HG02571 (cell line): ENCODE results near the gene MICB.
A peak's percentile ranks its signal among the peaks of the same experiment; 100 is the strongest.
"Not testable (repeated sequence)": the region's sequence is repeated elsewhere in the genome, so short reads cannot be mapped to it uniquely, and the experiment has no call there.

Source experiments
- ATAC-seq: cut with Tn5 transposase; IDR thresholded peaks from one replicate; pipeline ENCODE4 v1.9.1; 2021; ENCODE audit warnings: mild to moderate bottlenecking, moderate library complexity; ENCODE audit not compliant: unreplicated experiment

Gene MICB

DNA sequence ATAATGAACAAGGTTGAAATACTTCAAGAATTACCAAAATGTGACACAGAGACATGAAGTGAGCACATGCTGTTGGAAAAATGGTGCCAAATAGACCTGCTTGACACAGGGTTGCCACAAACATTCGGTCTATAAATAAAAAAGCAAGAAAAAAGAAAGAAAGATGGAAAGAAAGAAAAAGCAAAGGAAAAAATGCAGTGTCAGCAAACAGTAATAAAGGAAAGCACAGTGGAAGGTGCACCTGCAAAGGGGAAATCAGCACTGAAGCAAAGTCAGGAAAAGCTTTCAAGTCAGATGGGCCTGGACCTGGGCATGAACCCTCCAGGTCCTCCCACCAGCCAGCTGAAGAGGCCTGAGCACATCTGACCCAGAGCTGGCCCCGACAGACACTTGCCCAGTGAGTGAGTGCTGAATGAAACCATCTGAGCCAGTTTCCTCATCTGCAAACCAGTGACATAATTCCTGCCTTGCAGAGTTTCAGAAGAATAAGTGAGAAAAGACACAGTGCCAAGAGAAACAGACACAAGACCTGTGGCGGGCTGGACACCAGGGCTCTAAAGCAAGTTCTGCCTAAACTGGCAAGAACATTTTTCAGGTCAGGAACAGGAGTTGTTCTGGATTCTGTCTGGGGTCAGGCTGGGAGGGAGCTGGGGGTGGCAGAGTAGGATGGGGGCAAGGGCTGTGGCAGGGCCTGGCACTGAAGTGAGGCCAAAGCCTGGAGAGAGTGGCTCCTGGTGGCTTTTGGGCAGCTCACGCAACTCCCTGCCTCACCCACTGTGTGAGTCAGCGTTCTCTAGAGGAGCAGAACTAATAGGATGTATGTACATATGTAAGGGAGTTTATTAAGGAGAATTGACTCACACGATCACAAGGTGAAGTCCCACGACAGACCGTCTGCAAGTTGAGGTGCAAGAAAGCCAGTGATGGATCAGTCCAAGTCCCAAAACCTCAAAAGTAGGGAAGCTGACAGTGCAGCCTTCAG lies 23.9 kb upstream of the MICB start:
- ATAC-seq = no peak

DNA sequence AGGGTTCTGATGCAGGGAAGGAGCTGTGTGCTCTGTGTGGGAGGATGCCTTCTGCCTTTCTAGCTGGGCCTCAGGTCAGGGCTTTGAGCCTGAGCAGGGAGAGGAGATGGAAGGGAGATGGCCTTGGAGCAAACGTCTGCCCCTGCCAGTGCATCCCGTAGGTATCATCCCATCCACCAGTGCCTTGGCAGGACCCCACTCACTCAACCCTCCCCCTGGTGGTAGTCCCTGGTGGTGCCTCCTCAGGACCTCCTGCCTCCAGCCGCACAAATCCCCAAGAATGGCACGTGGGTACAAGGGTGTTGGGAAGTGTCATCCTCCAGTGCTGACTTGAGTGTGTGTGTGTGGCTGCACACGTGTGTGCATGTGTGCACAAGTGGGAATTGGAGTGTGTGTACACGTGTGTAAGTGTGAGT lies 23.1 kb upstream of the MICB start:
- no peak for ATAC-seq

DNA sequence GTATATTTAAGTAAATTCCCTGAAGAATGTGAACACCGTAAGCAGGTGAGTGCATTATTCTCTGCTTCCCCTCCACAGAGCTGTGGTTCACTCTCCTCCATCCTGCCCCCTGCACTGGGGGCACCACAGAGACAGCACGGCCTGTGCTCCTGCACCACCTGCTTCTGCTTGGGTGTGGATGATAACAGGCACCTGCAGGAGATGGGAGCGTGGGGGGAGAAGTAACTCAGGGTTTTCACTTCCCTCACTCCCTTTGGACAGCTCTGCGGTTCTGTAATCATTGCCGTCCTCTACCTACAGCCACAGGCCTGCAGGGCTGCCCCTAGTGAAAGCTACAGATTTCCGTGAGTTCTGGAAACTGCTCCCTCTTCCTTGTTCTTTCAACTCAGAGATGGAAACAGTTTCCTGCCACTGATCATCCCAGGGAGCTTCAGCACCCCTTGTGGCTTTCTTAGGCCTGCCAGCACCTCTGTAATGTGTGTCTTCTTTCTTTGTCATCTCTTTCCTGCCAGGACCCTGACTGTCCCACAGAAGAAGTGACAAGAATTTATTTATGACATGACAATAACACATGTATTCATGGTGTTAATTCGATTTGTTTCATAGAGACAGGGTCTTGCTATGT lies 21.3 kb upstream of the MICB start:
- no peak for ATAC-seq

DNA sequence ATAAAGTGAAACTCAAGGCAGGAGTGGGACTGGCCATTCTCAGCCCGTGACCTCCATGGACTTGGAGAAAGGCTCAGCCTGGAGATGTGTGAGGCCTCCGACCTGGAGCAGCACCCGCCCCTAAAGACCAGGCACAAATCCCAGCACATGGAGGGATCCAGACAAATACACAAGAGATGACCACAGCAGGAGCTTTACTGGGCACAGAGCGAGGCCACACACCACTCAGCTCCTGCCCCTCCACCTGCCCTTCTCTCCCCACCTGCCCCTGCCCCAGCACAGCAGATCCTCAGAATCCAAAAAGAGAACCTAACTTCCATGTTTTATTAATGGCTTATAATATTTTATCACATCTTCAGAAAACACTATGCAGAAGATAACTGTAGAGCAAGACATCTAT lies 20.4 kb upstream of the MICB start:
- ATAC-seq = no peak

DNA sequence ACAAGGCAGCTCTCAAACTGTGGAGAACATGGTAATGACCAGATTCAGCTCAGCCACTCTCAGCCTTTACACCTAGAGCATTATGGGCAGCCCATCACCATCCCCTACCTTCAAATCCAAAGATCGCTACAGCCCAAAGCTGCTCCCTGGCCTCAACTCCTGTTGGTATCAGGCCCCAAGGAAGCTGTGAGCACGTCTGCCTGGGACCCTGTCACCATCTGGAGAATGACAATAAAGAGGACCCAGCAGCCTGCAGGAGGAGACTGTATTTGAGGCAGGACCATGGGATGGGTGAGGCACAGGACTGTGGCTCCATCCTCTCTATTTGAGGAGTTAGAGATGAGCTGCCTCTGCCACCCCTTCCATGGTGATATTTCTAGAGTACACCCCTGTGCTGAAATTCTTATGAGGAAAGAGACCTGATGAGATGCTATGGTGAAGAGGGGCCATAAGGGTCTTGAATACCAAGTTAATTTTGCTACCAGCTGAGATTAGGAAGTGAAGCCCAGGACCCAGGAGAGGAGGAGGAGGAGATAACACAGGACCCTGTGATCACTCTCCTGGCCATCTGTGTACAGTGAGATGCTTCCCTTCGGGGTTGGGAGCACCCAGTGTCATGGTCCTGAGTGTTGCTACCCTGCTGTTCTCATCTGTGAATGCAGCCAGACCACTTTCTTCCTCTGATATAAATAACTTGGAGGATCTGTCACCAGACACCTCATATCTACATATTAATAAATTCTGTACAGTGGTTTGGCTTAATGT lies 19.6 kb upstream of the MICB start:
- no peak for ATAC-seq

- no peak for ATAC-seq
These were observed 18.6 kb upstream of the MICB start for GRCh38 chr6:31479151-31479932.

DNA sequence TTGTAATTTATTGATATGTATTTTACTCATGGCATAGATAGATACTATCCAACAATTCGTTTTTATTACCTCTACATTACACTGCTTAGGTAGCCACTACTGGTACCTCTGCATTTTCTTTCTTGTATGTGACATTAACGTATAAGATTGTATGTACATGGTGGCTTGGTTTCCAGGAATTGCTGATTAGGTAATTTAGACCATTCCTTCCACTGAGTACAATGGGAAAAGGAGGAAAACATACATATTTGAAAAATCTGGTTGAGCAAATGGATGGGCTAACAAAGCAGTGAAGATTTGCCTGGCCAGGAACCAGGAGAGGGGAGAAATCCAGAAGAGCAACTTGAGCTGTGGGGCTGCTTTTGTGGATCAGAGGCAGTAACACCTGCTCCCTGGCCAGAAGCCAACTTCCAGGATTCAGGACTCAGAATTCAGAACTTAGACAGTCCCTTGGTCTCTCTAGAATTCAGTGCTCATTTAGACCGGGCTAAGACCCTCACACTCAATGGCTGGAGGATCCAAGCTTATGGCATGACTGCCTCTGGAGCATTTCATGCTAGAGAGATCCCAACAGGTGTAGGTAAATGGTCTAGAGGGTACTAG lies 17.9 kb upstream of the MICB start:
- no peak for ATAC-seq

DNA sequence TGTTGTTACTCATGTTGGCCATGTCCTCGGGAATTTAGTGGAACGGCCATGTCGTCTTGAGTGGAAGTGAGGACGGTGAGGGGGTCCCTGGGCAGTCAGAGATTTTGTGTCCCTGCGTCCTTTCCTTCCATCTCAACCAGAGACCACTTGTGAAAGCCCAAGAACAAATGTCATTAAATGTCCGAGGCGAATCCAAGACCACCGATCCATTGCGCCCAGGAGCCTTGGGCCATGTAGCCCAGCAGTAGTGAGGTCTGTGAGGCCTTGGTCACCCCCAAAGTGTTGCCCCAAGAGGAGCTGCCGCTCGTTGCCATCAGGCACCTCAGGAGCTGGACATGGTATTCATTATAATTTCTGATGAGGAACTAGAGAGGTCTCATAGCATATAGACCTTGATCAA lies 17.4 kb upstream of the MICB start:
- no peak for ATAC-seq

DNA sequence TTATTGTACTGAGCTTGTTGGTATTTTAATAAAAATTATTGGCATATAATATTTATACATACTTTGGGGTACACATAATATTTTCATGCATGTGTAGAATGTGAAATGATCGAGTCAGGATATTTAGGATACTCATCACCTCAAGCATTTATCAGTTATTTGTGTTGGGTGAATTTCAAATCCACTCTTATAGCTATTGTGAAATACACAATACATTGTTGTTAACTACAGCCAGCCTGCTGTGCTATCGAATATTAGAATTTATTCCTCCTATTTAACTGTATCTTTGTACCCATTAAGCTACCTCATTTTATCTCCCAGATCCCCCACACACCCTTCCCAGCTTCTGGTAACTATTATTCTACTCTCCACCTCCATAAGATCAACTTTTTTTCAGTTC lies 14.6 kb upstream of the MICB start:
- no peak for ATAC-seq

DNA sequence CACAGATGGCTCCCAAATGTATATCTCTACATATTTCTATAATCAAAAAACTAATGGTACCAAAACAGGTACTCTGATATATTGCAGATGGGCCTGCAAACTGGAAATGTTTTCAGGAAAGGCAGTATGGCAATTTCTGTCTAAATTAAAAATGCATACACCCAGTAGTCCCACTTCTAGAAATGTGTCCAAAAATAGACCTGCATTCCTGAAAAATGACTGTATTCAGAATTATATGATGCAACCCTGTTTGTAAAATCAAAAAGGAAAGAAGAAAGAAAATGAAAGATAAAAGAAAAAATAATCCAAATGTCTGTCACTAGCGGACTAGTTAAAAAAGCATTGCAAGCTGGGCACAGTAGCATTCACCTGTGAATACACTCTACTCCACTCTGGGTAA lies 12.9 kb upstream of the MICB start:
- no peak for ATAC-seq

GRCh38 chr6:31486065-31486837 lies 11.7 kb upstream of the MICB start:
- not testable (repeated sequence) for ATAC-seq

GRCh38 chr6:31487674-31488073 lies 10.3 kb upstream of the MICB start:
- not testable (repeated sequence) for ATAC-seq

DNA sequence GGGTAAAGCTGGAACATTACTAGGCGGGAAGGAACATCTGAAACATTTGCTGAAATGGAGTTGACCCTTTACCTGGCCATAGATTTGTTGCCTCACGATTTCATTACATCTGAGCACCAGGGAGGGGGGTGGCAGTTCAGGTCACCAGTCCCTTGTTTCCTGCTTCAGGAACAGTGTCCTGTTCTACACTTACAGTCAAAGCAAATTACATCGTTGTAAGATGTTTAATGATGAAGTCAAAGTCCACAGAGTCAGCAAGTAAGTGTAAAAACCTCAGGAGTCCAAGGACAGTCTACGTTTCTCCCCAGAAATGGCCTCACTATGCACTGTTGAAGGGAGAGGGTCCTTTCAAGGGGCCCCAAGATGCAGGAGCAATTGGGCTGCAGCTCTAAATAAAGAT lies 8.9 kb upstream of the MICB start:
- ATAC-seq = no peak

DNA sequence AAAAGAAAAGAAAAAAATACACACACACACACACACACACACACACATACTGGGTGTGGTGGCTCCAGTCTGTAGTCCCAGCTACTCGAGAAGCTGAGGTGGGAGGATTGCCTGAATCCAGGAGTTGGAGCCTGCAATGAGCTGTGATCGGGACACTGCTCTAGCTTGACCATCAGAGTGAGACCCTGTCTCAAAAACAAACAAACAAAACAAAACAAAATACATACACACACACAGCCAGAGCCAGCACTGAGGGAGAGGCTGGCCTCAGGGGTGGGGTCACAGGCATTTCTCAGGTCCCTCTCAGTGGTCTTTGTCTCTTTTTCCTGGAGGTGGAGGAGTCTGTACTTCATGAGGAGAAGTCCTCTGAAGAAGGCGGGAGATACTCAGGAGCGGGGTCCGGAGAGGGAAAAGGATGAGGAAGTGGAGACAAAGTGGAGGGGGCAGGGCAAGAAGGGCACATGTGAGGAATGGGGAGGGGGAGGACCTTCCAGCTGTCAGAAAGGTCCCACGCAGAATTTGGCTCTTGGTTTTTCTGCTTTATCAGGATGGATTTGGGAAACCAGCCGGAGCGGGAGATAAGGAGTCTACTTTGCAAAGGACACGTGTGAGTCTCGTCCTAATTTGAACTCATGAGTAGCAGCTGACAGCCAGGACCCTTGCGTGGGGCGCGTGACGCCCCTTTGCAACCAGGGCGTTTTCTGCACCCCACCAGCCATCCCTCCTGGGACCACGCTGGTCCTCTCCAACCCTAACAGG lies 7.7 kb upstream of the MICB start:
- no peak for ATAC-seq

DNA sequence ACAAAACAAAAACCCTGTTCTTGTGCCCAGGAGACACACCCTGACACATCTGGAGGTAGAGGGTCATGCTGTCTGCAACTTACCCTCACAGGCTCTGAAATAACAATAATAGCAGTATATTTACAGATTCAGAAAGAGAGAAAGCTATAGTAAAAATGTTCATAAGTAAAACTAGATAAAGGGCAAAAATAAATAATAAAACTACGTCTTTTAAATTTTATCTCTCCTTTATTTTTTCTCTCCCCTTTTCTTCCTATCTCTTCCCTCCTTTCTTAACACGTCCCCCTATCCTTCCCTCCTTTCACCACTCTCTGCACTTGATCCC lies 4.4 kb upstream of the MICB start:
- not testable (repeated sequence) for ATAC-seq

- ATAC-seq = peak; percentile 39
These were observed 3.9 kb upstream of the MICB start for GRCh38 chr6:31493875-31494694.

DNA sequence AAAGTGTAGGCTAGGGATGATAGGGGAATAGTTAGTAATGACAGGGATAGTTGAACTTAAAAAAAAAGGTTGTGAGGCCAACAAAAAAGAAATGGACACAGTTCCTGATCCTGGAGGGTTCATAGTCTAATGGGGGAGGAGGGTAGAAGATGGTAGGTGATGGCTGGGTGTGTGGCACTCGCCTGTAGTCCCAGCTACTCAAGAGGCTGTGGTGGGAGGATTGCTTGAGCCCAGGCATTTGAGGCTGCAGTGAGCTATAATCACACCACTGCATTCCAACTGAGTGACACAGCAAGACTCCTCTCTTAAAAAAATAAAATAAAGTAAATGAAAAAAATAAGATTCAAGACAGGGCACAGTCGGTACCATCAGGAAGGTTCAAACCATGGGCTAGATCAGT lies 2.4 kb upstream of the MICB start:
- no peak for ATAC-seq

GRCh38 chr6:31496826-31497225 lies 1.1 kb upstream of the MICB start:
- not testable (repeated sequence) for ATAC-seq
